K562 (cell line): ENCODE results near the gene FOXO4. TPM values are rescaled to one million over a fixed set of nuclear protein-coding genes. Genes with fewer than 3 reads are reported as not detected.
A peak's percentile ranks its signal among the peaks of the same experiment; 100 is the strongest.

ENCODE experiments used
- BHLHE40 ChIP-seq: IDR thresholded peaks from 2 replicates; pipeline ENCODE4 v1.6.1; 2011; ENCODE audit warnings: low read length, improper control_type of control experiment
- BRCA1 ChIP-seq, 2 experiments: fragments of 450-650 bp in 1 of 2; sonication (generic) in 1 of 2; formaldehyde crosslinking in 1 of 2; IDR thresholded peaks; 2 replicates each; pipeline versions ENCODE4 v1.5.0 to v1.6.1; 2017 to 2020; ENCODE audit warnings: mild to moderate bottlenecking in 1 of 2, missing genetic modification reagents in 1 of 2
- CHD1 ChIP-seq: fragments of 200-600 bp; sonication (generic); IDR thresholded peaks from one replicate; pipeline ENCODE4 v1.6.1; 2012; ENCODE audit warnings: mild to moderate bottlenecking, moderate library complexity, low read length, inconsistent platforms
- EP300 ChIP-seq: IDR thresholded peaks from 2 replicates; pipeline ENCODE4 v1.6.1; 2012; ENCODE audit warnings: low read length, improper control_type of control experiment
- JUNB ChIP-seq: fragments of 450-650 bp; formaldehyde crosslinking; conservative IDR thresholded peaks from 2 replicates; pipeline ENCODE4 v1.4.0; 2020; ENCODE audit warnings: mild to moderate bottlenecking
- KAT8 ChIP-seq: fragments of 450-650 bp; IDR thresholded peaks from 2 replicates; pipeline ENCODE4 v1.6.1; 2016; ENCODE audit warnings: low read depth, mild to moderate bottlenecking
- KDM1A ChIP-seq, 2 experiments: fragments of 450-650 bp; IDR thresholded peaks; 2 replicates each; pipeline ENCODE4 v1.6.1; 2016; ENCODE audit warnings: mild to moderate bottlenecking in 2 of 2
- MTA1 ChIP-seq: fragments of 450-650 bp; IDR thresholded peaks from 2 replicates; pipeline ENCODE4 v1.6.1; 2017; ENCODE audit warnings: borderline replicate concordance
- NR3C1 ChIP-seq: sonication (generic); formaldehyde crosslinking; IDR thresholded peaks from 2 replicates; pipeline ENCODE4 v1.8.1; 2022; ENCODE audit warnings: missing genetic modification reagents
- PCBP2 ChIP-seq: fragments of 200-400 bp; formaldehyde crosslinking; IDR thresholded peaks from 2 replicates; pipeline ENCODE4 v1.6.1; 2018; ENCODE audit warnings: low read length, low read depth, mild to moderate bottlenecking, moderate library complexity; ENCODE audit not compliant: poor library complexity, severe bottlenecking
- PHB ChIP-seq: fragments of 250-450 bp; sonication (Bioruptor Pico); IDR thresholded peaks from 2 replicates; pipeline ENCODE4 v1.5.0; 2021
- PRPF4 ChIP-seq: fragments of 200-400 bp; formaldehyde crosslinking; IDR thresholded peaks from one replicate; pipeline ENCODE4 v1.6.1; 2017; ENCODE audit warnings: low read length, low read depth, mild to moderate bottlenecking; ENCODE audit not compliant: insufficient read depth, poor library complexity, severe bottlenecking
- SRSF7 ChIP-seq: fragments of 200-400 bp; formaldehyde crosslinking; optimal IDR thresholded peaks from 2 replicates; pipeline ENCODE3; 2017; ENCODE audit warnings: mild to moderate bottlenecking, low read depth, low read length
- XRCC3 ChIP-seq: fragments of 450-650 bp; IDR thresholded peaks from 2 replicates; pipeline ENCODE4 v1.6.1; 2017; ENCODE audit warnings: mild to moderate bottlenecking, moderate library complexity
- ZBTB8A ChIP-seq: fragments of 450-650 bp; IDR thresholded peaks from 2 replicates; pipeline ENCODE4 v1.6.1; 2018; ENCODE audit warnings: mild to moderate bottlenecking, moderate library complexity; ENCODE audit not compliant: partially characterized antibody
- ZNF274 ChIP-seq: IDR thresholded peaks from 2 replicates; pipeline ENCODE4 v1.6.1; 2011; ENCODE audit warnings: low read depth, mild to moderate bottlenecking, low read length, moderate library complexity, borderline replicate concordance
- ZNF561 ChIP-seq: fragments of 450-650 bp; formaldehyde crosslinking; conservative IDR thresholded peaks from 2 replicates; pipeline ENCODE4 v1.4.0; 2020; ENCODE audit warnings: mild to moderate bottlenecking, moderate library complexity
- polyA plus RNA-seq, 8 experiments: library from polyadenylated mRNA; depleted of rRNA in 4 of 8; stranded (reverse) in 5 of 8; unstranded in 3 of 8; fragments of >200 nt; fragmentation: Nextera tagmentation in 2 of 8; fragmentation: Illumina TruSeq in 1 of 8; extraction: Ambion mirVana in 2 of 8; extraction: Trizol in 1 of 8; gene quantifications; 2 replicates each; pipeline versions ENCODE4 v1.2.1 to v1.2.3, GENCODE V29; 2011 to 2014; ENCODE audit warnings: inconsistent platforms in 1 of 8, missing spikeins in 1 of 8
- total RNA-seq, 7 experiments: library from RNA; depleted of rRNA in 6 of 7; stranded (reverse); fragments of >200 nt in 6 of 7; fragmentation: Illumina TruSeq in 2 of 7; extraction: Trizol in 2 of 7; gene quantifications; 2 replicates each; pipeline versions ENCODE4 v1.2.1 to v1.2.3, GENCODE V29; 2011 to 2021; ENCODE audit warnings: low replicate concordance in 1 of 7
- TF ChIP-seq, protein P1 (sequence below), 2 experiments: IDR thresholded peaks in 1 of 2; conservative IDR thresholded peaks in 1 of 2; 2 replicates each; pipeline ENCODE4 v1.6.1; 2016; ENCODE audit warnings: low read depth in 2 of 2, mild to moderate bottlenecking in 1 of 2, missing compliant biosample characterization in 1 of 2, missing genetic modification characterization in 1 of 2, moderate library complexity in 1 of 2
- TF ChIP-seq, protein P2 (sequence below): sonication (generic); formaldehyde crosslinking; IDR thresholded peaks from 2 replicates; pipeline ENCODE4 v1.8.0; 2022; ENCODE audit warnings: missing genetic modification reagents, mild to moderate bottlenecking, borderline replicate concordance
- TF ChIP-seq, protein P3 (sequence below): sonication (generic); formaldehyde crosslinking; IDR thresholded peaks from 2 replicates; pipeline ENCODE4 v1.8.1; 2023; ENCODE audit warnings: mild to moderate bottlenecking, missing genetic modification reagents

FOXO4 gene
- total and polyA plus RNA-seq, 9 of the 15 experiments (the other 6 are each of a cell fraction or from before 2014, with no cell fraction given), result 0.13 to 26.6 (median 8.5) TPM

DNA sequence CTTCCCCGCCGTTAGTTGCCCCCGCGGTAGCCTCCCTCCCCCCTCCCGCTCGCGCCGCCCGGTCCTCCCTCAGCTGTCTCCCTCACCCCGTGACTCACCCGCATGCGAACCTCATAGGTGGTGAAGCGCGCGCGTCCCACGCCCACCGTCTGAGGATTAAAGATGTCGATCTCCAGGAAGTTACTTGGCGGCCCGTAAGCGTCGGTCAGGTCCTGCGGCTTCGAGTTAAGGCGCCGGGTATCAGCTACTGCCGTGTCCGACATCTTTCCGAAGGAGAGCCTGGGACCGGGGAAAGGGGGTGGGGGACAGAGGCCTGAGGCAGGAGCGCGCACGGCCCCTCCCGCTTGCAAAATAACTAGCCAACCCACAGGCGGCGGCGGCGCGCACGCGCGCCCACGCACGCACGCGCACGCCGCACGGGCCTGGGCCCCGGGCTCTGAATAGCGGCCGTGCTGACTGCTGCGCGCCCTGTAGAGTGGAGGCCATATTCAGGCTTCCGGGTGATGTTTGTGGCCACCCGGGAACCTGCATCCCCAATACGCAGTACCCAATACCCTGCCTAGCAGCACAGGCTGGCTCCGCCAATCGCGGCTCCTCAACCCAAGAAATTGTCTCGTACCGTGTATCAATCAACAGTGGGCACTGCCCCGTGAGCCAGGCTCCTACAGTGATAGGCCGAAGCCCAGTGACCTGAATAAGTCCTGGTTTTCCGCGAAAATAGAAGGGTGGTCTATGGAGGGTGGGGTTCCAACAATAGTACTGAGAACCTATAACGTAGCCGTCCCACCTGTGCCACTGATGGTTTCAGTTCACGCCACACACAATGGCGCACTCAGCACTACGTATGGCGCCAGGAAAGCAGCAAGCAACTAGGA lies 27.4 kb upstream of the FOXO4 start, which contains the start of gene SNX12 (continued):
- TF ChIP-seq CHD1 (no peak), ZNF274 (no peak), BHLHE40 (peak; percentile 95), KDM1A (IDR thresholded peaks at IDR 0.05) (no peak), ZBTB8A (no peak), SRSF7 (no peak), PRPF4 (no peak), MTA1 (no peak), PCBP2 (no peak), BRCA1 (IDR thresholded peaks at IDR 0.05) (no peak), BRCA1 (CRISPR knock-in tag; IDR thresholded peaks at IDR 0.05) (no peak), EP300 (no peak; the same call in 1 of the 2 replicates), XRCC3 (no peak), ZNF561 (CRISPR knock-in tag) (no peak), JUNB (CRISPR knock-in tag) (no peak), KAT8 (no peak), NR3C1 (CRISPR knock-in tag) (no peak), PHB (CRISPR knock-in tag) (no peak)
- TF ChIP-seq, protein P1, sequence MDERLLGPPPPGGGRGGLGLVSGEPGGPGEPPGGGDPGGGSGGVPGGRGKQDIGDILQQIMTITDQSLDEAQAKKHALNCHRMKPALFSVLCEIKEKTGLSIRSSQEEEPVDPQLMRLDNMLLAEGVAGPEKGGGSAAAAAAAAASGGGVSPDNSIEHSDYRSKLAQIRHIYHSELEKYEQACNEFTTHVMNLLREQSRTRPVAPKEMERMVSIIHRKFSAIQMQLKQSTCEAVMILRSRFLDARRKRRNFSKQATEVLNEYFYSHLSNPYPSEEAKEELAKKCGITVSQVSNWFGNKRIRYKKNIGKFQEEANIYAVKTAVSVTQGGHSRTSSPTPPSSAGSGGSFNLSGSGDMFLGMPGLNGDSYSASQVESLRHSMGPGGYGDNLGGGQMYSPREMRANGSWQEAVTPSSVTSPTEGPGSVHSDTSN (CRISPR knock-in tag; IDR thresholded peaks at IDR 0.05; ENCODE audit: low read depth), result no peak
- TF ChIP-seq, protein P1 (tag; conservative IDR thresholded peaks at IDR 0.05; ENCODE audit: low read depth), result peak; percentile 53; the same call in 1 of the 2 replicates
- TF ChIP-seq, protein P2, sequence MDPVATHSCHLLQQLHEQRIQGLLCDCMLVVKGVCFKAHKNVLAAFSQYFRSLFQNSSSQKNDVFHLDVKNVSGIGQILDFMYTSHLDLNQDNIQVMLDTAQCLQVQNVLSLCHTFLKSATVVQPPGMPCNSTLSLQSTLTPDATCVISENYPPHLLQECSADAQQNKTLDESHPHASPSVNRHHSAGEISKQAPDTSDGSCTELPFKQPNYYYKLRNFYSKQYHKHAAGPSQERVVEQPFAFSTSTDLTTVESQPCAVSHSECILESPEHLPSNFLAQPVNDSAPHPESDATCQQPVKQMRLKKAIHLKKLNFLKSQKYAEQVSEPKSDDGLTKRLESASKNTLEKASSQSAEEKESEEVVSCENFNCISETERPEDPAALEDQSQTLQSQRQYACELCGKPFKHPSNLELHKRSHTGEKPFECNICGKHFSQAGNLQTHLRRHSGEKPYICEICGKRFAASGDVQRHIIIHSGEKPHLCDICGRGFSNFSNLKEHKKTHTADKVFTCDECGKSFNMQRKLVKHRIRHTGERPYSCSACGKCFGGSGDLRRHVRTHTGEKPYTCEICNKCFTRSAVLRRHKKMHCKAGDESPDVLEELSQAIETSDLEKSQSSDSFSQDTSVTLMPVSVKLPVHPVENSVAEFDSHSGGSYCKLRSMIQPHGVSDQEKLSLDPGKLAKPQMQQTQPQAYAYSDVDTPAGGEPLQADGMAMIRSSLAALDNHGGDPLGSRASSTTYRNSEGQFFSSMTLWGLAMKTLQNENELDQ (CRISPR knock-in tag), result no peak
- TF ChIP-seq, protein P3, sequence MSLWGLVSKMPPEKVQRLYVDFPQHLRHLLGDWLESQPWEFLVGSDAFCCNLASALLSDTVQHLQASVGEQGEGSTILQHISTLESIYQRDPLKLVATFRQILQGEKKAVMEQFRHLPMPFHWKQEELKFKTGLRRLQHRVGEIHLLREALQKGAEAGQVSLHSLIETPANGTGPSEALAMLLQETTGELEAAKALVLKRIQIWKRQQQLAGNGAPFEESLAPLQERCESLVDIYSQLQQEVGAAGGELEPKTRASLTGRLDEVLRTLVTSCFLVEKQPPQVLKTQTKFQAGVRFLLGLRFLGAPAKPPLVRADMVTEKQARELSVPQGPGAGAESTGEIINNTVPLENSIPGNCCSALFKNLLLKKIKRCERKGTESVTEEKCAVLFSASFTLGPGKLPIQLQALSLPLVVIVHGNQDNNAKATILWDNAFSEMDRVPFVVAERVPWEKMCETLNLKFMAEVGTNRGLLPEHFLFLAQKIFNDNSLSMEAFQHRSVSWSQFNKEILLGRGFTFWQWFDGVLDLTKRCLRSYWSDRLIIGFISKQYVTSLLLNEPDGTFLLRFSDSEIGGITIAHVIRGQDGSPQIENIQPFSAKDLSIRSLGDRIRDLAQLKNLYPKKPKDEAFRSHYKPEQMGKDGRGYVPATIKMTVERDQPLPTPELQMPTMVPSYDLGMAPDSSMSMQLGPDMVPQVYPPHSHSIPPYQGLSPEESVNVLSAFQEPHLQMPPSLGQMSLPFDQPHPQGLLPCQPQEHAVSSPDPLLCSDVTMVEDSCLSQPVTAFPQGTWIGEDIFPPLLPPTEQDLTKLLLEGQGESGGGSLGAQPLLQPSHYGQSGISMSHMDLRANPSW, result no peak
